Measurements from ENCODE around the gene CFDP1. TPM values are rescaled to one million over a fixed set of nuclear protein-coding genes. Genes with fewer than 3 reads are reported as not detected.

CFDP1 gene
- total and polyA plus RNA-seq, 2 of the 13 experiments (the other 11 are each of a cell fraction or from before 2014, with no cell fraction given) = 78.6 to 153 TPM

GRCh38 chr16:75464122-75464918, 31.0 kb upstream of the CFDP1 start, which contains the start of gene TMEM170A (continued):
- peak; percentile 99 to 100 for TF ChIP-seq HMGXB4 (CRISPR knock-in tag; IDR thresholded peaks at IDR 0.05; ENCODE audit: borderline replicate concordance in 1 of 2, low read depth in 1 of 2)
- peak; percentile 76 for TF ChIP-seq PHF20 (CRISPR knock-in tag; IDR thresholded peaks at IDR 0.05)
- TF ChIP-seq FOSL2 (CRISPR knock-in tag; IDR thresholded peaks at IDR 0.05) = peak; percentile 76
- TF ChIP-seq, protein P1, sequence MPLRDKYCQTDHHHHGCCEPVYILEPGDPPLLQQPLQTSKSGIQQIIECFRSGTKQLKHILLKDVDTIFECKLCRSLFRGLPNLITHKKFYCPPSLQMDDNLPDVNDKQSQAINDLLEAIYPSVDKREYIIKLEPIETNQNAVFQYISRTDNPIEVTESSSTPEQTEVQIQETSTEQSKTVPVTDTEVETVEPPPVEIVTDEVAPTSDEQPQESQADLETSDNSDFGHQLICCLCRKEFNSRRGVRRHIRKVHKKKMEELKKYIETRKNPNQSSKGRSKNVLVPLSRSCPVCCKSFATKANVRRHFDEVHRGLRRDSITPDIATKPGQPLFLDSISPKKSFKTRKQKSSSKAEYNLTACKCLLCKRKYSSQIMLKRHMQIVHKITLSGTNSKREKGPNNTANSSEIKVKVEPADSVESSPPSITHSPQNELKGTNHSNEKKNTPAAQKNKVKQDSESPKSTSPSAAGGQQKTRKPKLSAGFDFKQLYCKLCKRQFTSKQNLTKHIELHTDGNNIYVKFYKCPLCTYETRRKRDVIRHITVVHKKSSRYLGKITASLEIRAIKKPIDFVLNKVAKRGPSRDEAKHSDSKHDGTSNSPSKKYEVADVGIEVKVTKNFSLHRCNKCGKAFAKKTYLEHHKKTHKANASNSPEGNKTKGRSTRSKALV (CRISPR knock-in tag; IDR thresholded peaks at IDR 0.05) = peak; percentile 51; the same call in 1 of the 2 replicates
- TF ChIP-seq EP300 (IDR thresholded peaks at IDR 0.05; ENCODE audit: low read depth in 2 of 2, low read length in 2 of 2) = peak; percentile 20 to 46; a peak in 2 of 4 replicates
- TF ChIP-seq EP300 (CRISPR knock-in tag; IDR thresholded peaks at IDR 0.05; ENCODE audit: borderline replicate concordance) = peak; percentile 52
- TF ChIP-seq ZBTB8A (CRISPR knock-in tag; IDR thresholded peaks at IDR 0.05; ENCODE audit: borderline replicate concordance, low read depth) = no peak
- TF ChIP-seq FOXJ3 (CRISPR knock-in tag; IDR thresholded peaks at IDR 0.05; ENCODE audit: borderline replicate concordance) = peak; percentile 73; the same call in 1 of the 2 replicates
- TF ChIP-seq ZNF292 (CRISPR knock-in tag; IDR thresholded peaks at IDR 0.05; ENCODE audit: borderline replicate concordance, low read depth) = peak; percentile 46
- no peak for TF ChIP-seq CCAR2 (optimal IDR thresholded peaks at IDR 0.05; ENCODE audit: low read depth, low read length)
- TF ChIP-seq ARHGAP35 (CRISPR knock-in tag; IDR thresholded peaks at IDR 0.05; ENCODE audit: borderline replicate concordance) = 0 out of 2 replicates have a peak, but pooled peaks have one; percentile 29
- no peak for TF ChIP-seq ZBTB20 (CRISPR knock-in tag; IDR thresholded peaks at IDR 0.05; ENCODE audit: borderline replicate concordance, low read depth)
- peak; percentile 87 for TF ChIP-seq SRY (CRISPR knock-in tag; IDR thresholded peaks at IDR 0.05)
- TF ChIP-seq ZNF446 (CRISPR knock-in tag; IDR thresholded peaks at IDR 0.05) = 0 out of 2 replicates have a peak, but pooled peaks have one; percentile 75
- TF ChIP-seq ISX (CRISPR knock-in tag; conservative IDR thresholded peaks at IDR 0.05) = no peak
- TF ChIP-seq TSC22D2 (CRISPR knock-in tag; IDR thresholded peaks at IDR 0.05; ENCODE audit: borderline replicate concordance) = 0 out of 2 replicates have a peak, but pooled peaks have one; percentile 63
- TF ChIP-seq ZNF766 (CRISPR knock-in tag; IDR thresholded peaks at IDR 0.05; ENCODE audit: borderline replicate concordance) = peak; percentile 83
- TF ChIP-seq ZNF354B (CRISPR knock-in tag; IDR thresholded peaks at IDR 0.05) = 0 out of 2 replicates have a peak, but pooled peaks have one; percentile 44
- TF ChIP-seq SNRNP70 (IDR thresholded peaks at IDR 0.05; ENCODE audit: low read depth, low read length) = no peak
- 0 out of 2 replicates have a peak, but pooled peaks have one; percentile 73 for TF ChIP-seq ZNF160 (CRISPR knock-in tag; IDR thresholded peaks at IDR 0.05)
- TF ChIP-seq ZNF557 (CRISPR knock-in tag; IDR thresholded peaks at IDR 0.05) = no peak; the same call in 1 of the 2 replicates
- no peak; the same call in none of the 2 replicates for TF ChIP-seq ZNF83 (CRISPR knock-in tag; IDR thresholded peaks at IDR 0.05; ENCODE audit: borderline replicate concordance)

Measured in HepG2 (cell line).